RWPE1 (cell line): ENCODE measurements around the gene YPEL3.

Experiments
- CTCF ChIA-PET: fragments of 350-600 bp; sonication (Branson Sonifier 250); formaldehyde crosslinking; extraction: SDS; loops from one replicate; lab custom pipeline; 2021; lab: Yijun Ruan, JAX
- POLR2A ChIA-PET: fragments of 400-600 bp; formaldehyde crosslinking; extraction: SDS; loops from one replicate; lab custom pipeline; 2020; ENCODE audit warnings: antibody characterized with exemption; ENCODE audit not compliant: low non-redundant PET; lab: Yijun Ruan, JAX
- DNase-seq: peaks from one replicate; pipeline ENCODE4 v3.0.0; 2012; ENCODE audit warnings: low spot score
- H3K27ac ChIP-seq: fragments of 450-650 bp; 2 replicates; pipeline ENCODE4 v1.5.1; 2017
- CTCF ChIP-seq: fragments of 450-650 bp; conservative IDR thresholded peaks from 2 replicates; pipeline ENCODE4 v1.5.1; 2017; ENCODE audit warnings: low read depth, mild to moderate bottlenecking

Gene YPEL3

GRCh38 chr16:30076276-30076791, 19.7 kb downstream of the YPEL3 start:
- CTCF ChIA-PET = interaction anchor here (0.5 to 0.8 kb wide), 5 partner anchors 11 to 558 kb away, joined by 3 to 8 read pairs (median 3); partner anchors contain the start of gene ALDOA
- no peak for TF ChIP-seq CTCF
- peak overlapping the region; percentile 91 for H3K27ac ChIP-seq
- POLR2A ChIA-PET = interaction anchor here (1.1 kb wide), 2 partner anchors 11 to 35 kb away, joined by 3 to 5 read pairs; partner anchors contain the start of gene ALDOA
- no peak for DNase-seq

GRCh38 chr16:30075503-30076275, 20.3 kb downstream of the YPEL3 start, which contains the start of gene PPP4C:
TSS of gene PPP4C (plus strand) at chr16:30075994. CDS start at chr16:30076378, 384 bp downstream.
- ChIA-PET POLR2A (interaction anchor here (1.1 kb wide), 2 partner anchors 9 to 10 kb away, joined by 3 to 4 read pairs; partner anchors contain the start of gene ALDOA), CTCF (interaction anchor here (0.5 to 0.8 kb wide), 4 partner anchors 11 to 105 kb away, joined by 3 to 8 read pairs (median 3); partner anchors contain the start of gene ALDOA)
- H3K27ac ChIP-seq = peak within 1 kb of the TSS; percentile 91
- peak; percentile 94 for DNase-seq
- TF ChIP-seq CTCF = no peak

- CTCF ChIA-PET = interaction anchor here (0.7 to 1.2 kb wide), 2 partner anchors 13 to 28 kb away, joined by 6 read pairs; no protein-coding TSS in a partner anchor
These were observed 25.5 kb downstream of the YPEL3 start for GRCh38 chr16:30070490-30070889.

GRCh38 chr16:30069611-30070462, 26.2 kb downstream of the YPEL3 start:
- no peak for TF ChIP-seq CTCF
- DNase-seq = no peak
- POLR2A ChIA-PET = no interaction called here
- CTCF ChIA-PET = interaction anchor here (1.2 kb wide), 1 partner anchor 27 kb away, joined by 6 read pairs; no protein-coding TSS in a partner anchor
- peak overlapping the region; percentile 99 for H3K27ac ChIP-seq

More at GRCh38 chr16:30070490-30070889, 25.5 kb downstream of the YPEL3 start:
- no peak for TF ChIP-seq CTCF
- peak overlapping the region; percentile 99 for H3K27ac ChIP-seq
- POLR2A ChIA-PET = interaction anchor here (0.6 kb wide), 1 partner anchor 262 kb away, joined by 3 read pairs; no protein-coding TSS in a partner anchor
- DNase-seq = no peak

- CTCF ChIA-PET = interaction anchor here (0.6 kb wide), 3 partner anchors 37 to 46 kb away, joined by 3 to 4 read pairs (median 3); no protein-coding TSS in a partner anchor
- H3K27ac ChIP-seq = peak overlapping the region; percentile 99
- no peak for DNase-seq
- TF ChIP-seq CTCF = peak; percentile 51
- POLR2A ChIA-PET = no interaction called here
These were observed 27.0 kb downstream of the YPEL3 start for GRCh38 chr16:30068750-30069610.
